Ovary (tissue), 10 donors: ENCODE measurements around the gene PHKB. TPM values are rescaled to one million over a fixed set of nuclear protein-coding genes. Genes with fewer than 3 reads are reported as not detected.

Source experiments
- DNase-seq, 5 donors: peaks; one replicate each; pipeline ENCODE4 v3.0.0-alpha.2; 2019 to 2020
- H3K27ac ChIP-seq, 2 donors: fragments of 200-600 bp; one replicate each; pipeline versions ENCODE4 v1.5.1 to v1.8.0; 2019 to 2022
- H3K27me3 ChIP-seq: fragments of 200-600 bp; one replicate; pipeline ENCODE4 v1.8.0; 2022
- H3K36me3 ChIP-seq: fragments of 200-600 bp; sonication (generic); one replicate; pipeline ENCODE4 v1.5.1; 2019
- H3K4me1 ChIP-seq: one replicate; pipeline ENCODE4 v1.8.1; 2013; ENCODE audit warnings: mild to moderate bottlenecking, moderate library complexity; ENCODE audit not compliant: insufficient read depth
- H3K4me3 ChIP-seq: fragments of 200-600 bp; sonication (generic); one replicate; pipeline ENCODE4 v1.5.1; 2017
- H3K9me3 ChIP-seq, 2 donors: fragments of 200-600 bp in 1 of 2; sonication (generic) in 1 of 2; one replicate each; pipeline versions ENCODE4 v1.5.1 to v1.8.1; 2013 to 2019; ENCODE audit warnings: mild to moderate bottlenecking in 1 of 2, moderate library complexity in 1 of 2
- CTCF ChIP-seq, 3 donors: fragments of 450-650 bp in 2 of 3; fragments of 200-600 bp in 1 of 3; IDR thresholded peaks; one replicate each; pipeline versions ENCODE4 v1.5.1 to v1.8.0; 2016 to 2022; ENCODE audit warnings: antibody characterized with exemption in 3 of 3, mild to moderate bottlenecking in 1 of 3
- EP300 ChIP-seq: sonication (generic); formaldehyde crosslinking; IDR thresholded peaks from one replicate; pipeline ENCODE4 v1.6.1; 2017; ENCODE audit warnings: antibody characterized with exemption
- POLR2A ChIP-seq: fragments of 450-650 bp; IDR thresholded peaks from one replicate; pipeline ENCODE4 v1.6.1; 2017; ENCODE audit warnings: antibody characterized with exemption, mild to moderate bottlenecking, moderate library complexity
- WGBS, 3 donors: extraction: QIAGEN DNeasy Blood & Tissue Kit in 1 of 3; methylation state at CpG; one replicate each; pipeline versions ENCODE4 v1.1.5 to v1.1.7; 2013 to 2017; 5-methylcytosine and 5-hydroxymethylcytosine counted together
- intact Hi-C, 4 donors: fragments of 100-400 bp; cut with DNase I; formaldehyde crosslinking; loops; one replicate each; pipeline versions ENCODE4 v1.11.0 to v1.15.1; 2022 to 2023
- long read RNA-seq, 3 donors: library from polyadenylated mRNA in 2 of 3; unstranded in 2 of 3; transcript quantifications; one replicate each; pipeline ENCODE4 v2.0.0 and lab custom pipeline, GENCODE V29; 2021 to 2026
- polyA plus RNA-seq, 2 donors: library from polyadenylated mRNA; stranded (reverse); fragments of 200-250 nt in 1 of 2; fragments of 350-450 nt in 1 of 2; fragmentation: Illumina TruSeq in 1 of 2; extraction: RNeasy Lipid Tissue Mini Kit (QIAGEN cat#74804) in 1 of 2; gene quantifications; one replicate each; pipeline ENCODE4 v1.2.3, GENCODE V29; 2013 to 2014
- total RNA-seq, 7 donors: library from RNA; depleted of rRNA in 2 of 7; stranded (reverse); fragments of >200 nt in 2 of 7; fragmentation: NEBNext Ultra II Directional in 3 of 7; extraction: Animal tissue kit (Norgen Biotek cat#: 25700) in 3 of 7; gene quantifications; one replicate each; pipeline versions ENCODE4 v1.1.0 to v1.2.4, GENCODE V29; 2016 to 2023
- donor health status: DM: no; HTN: no; CAD: no; lungs with moderate emphysema.
- donor health status: DM: no; HTN: no; CAD: no.
- donor health status: Bipolar disorder and iron deficiency.
- donor health status: DM: yes; HTN: yes; CAD: no.
- donor health status: DM: no; HTN: no; CAD: no.
- donor health status: DM: yes; HTN: yes; CAD: no.

PHKB gene
- total RNA-seq (10 to 100 TPM; 55.1 to 86.6 (median 70.1) TPM), polyA plus RNA-seq (10 to 100 TPM; 16.5 to 44.0 TPM)
- long read RNA-seq, donor 1, partial matches to known transcripts, result 12 of 25 reads
- long read RNA-seq, donor 1, other reads (novel, unspliced or antisense), result 13 of 25 reads
- long read RNA-seq, donor 2, partial matches to known transcripts, result 51 of 52 reads
- long read RNA-seq, donor 2, other reads (novel, unspliced or antisense), result 0 of 52 reads
- long read RNA-seq, donor 3, full-length matches to known transcripts, result 13 of 67 reads
- long read RNA-seq, donor 3, partial matches to known transcripts, result 5 of 67 reads
- long read RNA-seq, donor 3, other reads (novel, unspliced or antisense), result 49 of 67 reads

- intact Hi-C loops, result no loop called here
- H3K27me3 ChIP-seq, result no peaks in the 10 kb centered on the region
- peak within 1 kb of the TSS; percentile 97 to 99 for H3K27ac ChIP-seq
- TF ChIP-seq POLR2A (peak; percentile 45), EP300 (no peak), CTCF (IDR thresholded peaks at IDR 0.05) (no peak)
- DNase-seq, result peak; percentile 86 to 93 (median 91)
- peak within 1 kb of the TSS; percentile 81 for H3K4me3 ChIP-seq
- 0% methylated on average over 54 to 82 of the region's 82 CpGs for WGBS, 3 donors
- no peaks in the 10 kb centered on the region for H3K36me3 ChIP-seq
- H3K9me3 ChIP-seq, result no peaks in the 10 kb centered on the region
- peaks cover 13% of the 10 kb centered on the region for H3K4me1 ChIP-seq
These were observed at the start of gene PHKB, which contains the start of gene ITFG1 for GRCh38 chr16:47460711-47461597. Gene PHKB (plus strand): TSS chr16:47461331. CDS start chr16:47461351, 20 bp downstream. Gene ITFG1 (minus strand): TSS chr16:47461063. CDS start chr16:47461045, 18 bp downstream.

GRCh38 chr16:47413041-47413440 is 48.1 kb upstream of the PHKB start:
- Histone ChIP-seq H3K27ac (no peak overlapping the region), H3K36me3 (no peaks in the 10 kb centered on the region), H3K4me1 (peaks cover 1% of the 10 kb centered on the region), H3K9me3 (no peaks in the 10 kb centered on the region), H3K27me3 (no peaks in the 10 kb centered on the region), H3K4me3 (no peak overlapping the region)
- no peak for TF ChIP-seq CTCF (IDR thresholded peaks at IDR 0.05)
- no peak for TF ChIP-seq EP300
- no peak for TF ChIP-seq POLR2A
- 23 to 49% (median 41%) methylated on average over 1 of the region's 1 CpG for WGBS, 3 donors
- no peak for DNase-seq
- intact Hi-C loops, result no loop called here

- intact Hi-C loops, result no loop called here
- no peak for DNase-seq
- no peak overlapping the region for H3K27ac ChIP-seq
- no peaks in the 10 kb centered on the region for H3K9me3 ChIP-seq
- H3K36me3 ChIP-seq, result no peaks in the 10 kb centered on the region
- no peaks in the 10 kb centered on the region for H3K27me3 ChIP-seq
- H3K4me3 ChIP-seq, result no peak overlapping the region
- peaks cover 1% of the 10 kb centered on the region for H3K4me1 ChIP-seq
- 96 to 97% (median 97%) methylated on average over 1 of the region's 1 CpG for WGBS, 3 donors
- TF ChIP-seq CTCF (IDR thresholded peaks at IDR 0.05), result no peak
- TF ChIP-seq POLR2A, result no peak
- no peak for TF ChIP-seq EP300
These were observed 44.3 kb upstream of the PHKB start for GRCh38 chr16:47416869-47417268.

- no peaks in the 10 kb centered on the region for H3K4me1 ChIP-seq
- WGBS, 3 donors, result 92 to 96% (median 92%) methylated on average over 13 of the region's 13 CpGs
- H3K27ac ChIP-seq, result no peak overlapping the region
- no peak overlapping the region for H3K4me3 ChIP-seq
- H3K27me3 ChIP-seq, result no peaks in the 10 kb centered on the region
- H3K9me3 ChIP-seq, result no peaks in the 10 kb centered on the region
- TF ChIP-seq CTCF (IDR thresholded peaks at IDR 0.05), result no peak
- no peaks in the 10 kb centered on the region for H3K36me3 ChIP-seq
- intact Hi-C loops, result no loop called here
- no peak for DNase-seq
These were observed 36.3 kb upstream of the PHKB start for GRCh38 chr16:47424846-47425245.
